Medulla oblongata (tissue), 1 donor: Measurements from ENCODE around the gene TIMM10.

ENCODE experiments used
- DNase-seq: peaks from one replicate; pipeline ENCODE4 v3.0.0-alpha.2; 2015; ENCODE audit errors: extremely low spot score

Gene TIMM10

DNA sequence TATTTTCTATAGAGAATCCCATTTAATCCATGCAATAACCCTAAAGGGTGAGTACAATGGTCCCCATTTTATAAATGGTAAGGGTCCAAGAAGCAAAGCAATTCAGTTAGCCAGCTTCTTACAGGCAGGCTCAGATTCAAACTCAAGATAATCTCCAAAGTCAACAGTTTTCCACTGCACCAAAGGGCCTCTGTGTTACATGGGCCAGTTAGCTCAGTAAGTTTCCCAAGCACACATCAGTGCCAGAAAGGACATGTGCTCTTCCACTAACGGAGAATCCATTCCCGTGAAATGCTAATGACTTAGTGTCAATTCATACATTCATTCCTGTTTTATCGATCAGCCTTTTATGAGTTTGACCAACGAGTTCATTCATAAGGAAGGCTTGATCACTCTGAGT lies 26.0 kb downstream of the TIMM10 start:
- no peak for DNase-seq

DNA sequence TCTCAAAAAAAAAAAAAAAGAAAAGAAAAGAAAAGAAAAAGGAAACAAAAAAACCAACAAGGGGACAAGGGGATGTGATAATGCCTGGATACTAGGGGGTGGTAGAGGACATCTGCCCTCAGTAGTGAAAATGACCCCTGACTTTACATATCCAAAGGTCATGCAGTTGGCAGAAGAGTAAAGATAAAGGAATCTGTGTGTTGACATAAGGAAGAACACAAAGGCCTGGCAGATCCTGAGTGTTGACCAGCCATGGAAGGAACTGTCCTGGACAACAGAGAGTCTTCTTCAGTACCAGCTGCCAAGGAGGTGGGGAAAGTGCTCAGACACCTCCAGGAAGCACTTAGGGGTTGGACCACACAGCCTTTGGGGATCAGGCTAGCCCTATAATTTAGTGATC lies 27.7 kb downstream of the TIMM10 start:
- no peak for DNase-seq

DNA sequence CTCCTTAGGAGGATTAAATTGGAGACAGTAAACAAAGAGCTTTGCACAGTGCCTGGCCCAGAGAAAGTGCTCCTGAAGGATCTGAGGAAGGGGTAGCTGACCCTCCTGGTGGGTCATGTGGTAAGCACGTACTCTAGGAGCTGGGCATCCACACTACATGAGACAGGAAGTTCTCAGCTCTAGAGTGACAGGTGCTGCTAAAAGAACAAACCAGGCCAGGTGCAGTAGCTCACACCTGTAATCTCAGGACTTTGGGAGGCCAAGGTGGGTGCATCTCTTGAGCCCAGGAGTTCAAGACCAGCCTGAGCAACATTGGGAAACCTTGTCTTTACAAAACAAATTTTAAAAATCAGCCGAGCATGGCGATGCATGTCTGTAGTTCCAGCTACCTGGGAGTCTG lies 28.2 kb downstream of the TIMM10 start:
- no peak for DNase-seq

DNA sequence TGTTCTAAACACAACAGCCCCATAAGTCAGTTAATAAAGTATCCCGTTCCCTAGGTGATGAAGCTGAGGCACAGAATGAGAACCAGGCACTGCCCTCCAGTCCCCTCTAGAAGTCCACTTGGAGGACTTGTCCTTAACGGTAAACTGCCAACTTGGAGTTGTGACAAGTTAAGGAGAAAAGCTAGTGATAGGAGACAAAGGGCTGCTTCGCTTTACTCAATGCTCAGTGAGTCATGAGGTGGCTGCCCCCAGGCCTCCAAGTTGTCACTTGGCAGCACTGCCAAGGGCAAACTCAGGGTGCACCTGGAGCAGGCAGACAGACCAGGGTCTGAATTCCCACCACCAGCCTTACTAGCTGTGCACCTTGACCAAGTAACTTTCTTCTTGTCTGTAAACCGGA lies 28.6 kb downstream of the TIMM10 start:
- no peak for DNase-seq

DNA sequence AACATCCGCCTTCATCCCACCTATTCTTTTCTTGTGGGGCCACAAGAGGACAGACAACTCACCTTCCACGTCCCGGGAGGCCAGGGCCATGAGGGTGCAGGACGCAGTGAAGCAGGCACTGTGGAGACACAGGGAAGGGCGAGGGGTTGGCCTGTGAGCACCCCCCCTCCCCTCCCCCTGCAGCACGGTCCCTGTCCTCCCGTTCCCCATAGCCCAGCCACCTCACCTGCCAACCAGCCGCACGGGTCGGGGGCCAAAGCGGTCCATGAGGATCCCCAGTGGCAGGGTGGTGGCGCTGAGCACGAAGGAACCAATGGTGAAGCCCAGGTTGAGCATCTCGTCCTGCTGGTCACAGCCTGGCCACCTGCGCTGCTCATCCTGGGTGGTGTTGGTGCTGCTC lies 29.6 kb downstream of the TIMM10 start:
- DNase-seq, result no peak

DNA sequence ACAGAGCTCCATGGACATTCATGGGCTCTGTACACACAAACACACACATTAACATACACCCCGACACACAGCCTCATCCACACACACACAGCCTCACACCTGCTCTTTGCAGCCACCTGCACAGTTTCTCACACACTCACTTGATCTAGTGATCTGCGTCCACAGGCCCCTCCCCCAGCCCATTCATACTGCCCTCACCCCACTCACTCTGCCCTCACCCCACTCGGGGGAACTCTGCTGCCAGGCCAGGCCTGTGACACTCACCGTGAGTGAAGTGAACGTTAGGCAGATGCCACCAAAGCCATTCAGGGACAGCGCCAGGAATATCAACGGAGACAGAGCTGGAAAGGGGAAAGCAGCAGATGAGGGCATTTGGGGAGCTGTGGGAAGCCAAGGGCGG lies 30.0 kb downstream of the TIMM10 start:
- DNase-seq, result no peak

DNA sequence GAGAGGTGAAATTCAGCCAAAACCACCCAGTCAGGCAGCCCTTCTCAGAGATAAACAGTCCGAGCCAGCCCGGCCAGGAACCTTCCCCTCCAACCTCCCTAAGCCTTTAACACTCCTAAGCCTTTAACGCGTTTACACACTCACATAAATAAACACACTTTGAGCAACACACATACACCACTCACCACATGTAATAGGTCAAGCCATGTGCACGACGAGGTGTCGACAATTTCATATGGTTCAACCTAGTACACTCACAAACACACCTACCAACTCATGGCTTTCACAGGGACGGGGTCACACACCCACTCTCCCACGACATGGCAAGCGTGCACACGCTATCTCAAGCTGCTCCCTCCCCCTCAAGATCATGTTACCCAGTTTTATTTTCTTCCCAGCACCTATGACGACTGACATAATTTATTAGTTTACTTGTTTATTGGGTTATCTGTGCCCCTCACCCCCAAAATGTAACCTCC lies 30.5 kb downstream of the TIMM10 start:
- DNase-seq, result no peak

DNA sequence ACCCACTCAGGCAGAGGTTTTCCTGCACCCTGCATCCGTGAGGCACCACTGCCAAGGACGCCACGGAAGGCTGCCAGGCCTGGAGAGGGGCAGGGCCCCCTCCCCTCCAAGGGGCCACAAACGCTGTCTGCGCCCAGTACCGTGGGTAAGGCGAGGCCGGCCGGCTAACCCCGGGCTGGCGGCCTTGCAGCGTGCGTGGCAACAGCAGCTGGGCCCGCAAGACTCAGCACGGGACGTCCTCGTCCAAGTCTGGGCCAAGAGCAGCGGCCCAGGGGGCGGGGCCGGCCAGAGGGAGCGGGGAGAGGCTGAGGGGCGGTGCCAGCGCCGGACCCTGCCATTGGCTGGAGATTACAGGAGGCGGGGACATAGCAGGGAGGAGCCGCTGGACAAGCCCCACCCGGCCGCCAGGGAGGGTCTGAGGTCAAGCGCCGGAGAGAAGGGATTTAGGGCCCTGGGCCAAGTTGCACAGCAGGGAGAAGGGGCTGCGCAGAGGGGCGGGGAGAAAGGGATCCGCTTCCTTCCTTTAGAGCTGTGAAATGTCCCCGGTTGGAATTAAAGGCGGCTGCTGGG lies 31.1 kb downstream of the TIMM10 start:
- peak; percentile 94 for DNase-seq

DNA sequence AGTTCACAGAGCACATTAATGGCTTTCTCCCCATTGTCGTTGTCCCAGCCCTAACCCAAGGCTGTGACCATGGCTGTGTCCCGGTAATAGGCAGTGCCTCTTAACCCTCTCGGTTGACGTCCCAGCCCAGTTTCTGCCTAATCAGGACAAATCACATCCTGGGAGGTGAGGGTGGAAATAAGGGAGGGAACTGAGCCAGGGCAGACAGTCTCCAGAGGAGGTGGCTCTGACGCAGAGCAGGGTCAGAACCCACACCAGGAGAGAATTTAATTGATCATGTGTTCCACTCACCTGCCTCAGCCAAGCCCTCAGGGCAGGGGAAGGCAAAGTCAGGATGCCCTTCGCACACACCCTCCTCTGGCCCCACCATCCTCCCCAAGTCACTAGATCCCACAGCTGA lies 32.0 kb downstream of the TIMM10 start:
- no peak for DNase-seq

DNA sequence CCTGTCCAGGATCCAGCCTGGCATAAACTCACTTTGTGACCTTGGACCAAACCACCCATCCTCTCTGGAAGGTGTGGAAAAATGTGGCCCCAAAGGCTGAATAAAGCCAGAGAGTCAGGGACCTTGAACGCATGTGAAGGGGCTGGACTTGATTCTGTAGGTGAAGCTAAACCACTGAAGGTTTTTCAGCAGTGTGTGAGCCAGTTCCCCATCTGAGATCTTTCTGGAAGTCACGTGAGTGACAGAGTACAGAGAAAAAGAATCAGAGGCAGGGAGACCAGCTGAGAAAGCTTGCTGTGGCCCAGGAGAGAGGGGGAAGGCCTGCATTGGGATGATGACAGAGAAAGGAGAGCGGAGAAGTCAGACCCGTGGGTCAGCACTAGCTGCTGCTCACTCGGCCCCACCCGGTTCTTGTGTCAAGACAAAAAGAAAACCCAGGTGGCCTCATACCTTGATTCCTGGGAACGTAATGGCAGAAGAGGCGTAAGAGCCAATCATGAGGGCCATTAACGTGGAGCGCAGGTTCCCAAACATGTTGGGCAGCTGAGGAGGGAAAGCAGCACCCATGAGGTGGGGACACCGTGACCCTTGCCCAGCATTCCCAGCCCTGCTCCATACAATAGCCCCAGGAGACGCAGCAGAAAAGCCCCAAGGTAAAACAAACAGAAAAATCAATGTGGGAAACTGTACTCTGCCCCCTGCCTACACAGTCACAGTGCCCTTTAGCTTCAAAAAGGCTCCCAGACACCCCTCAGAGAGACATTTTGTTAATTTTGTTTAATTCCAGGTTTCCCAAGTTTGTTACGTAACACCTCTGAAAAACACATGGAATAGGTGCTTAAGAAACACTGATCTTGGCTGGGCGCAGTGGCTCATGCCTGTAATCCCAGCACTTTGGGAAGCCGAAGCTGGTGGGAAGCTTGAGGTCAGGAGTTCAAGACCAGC lies 33.0 kb downstream of the TIMM10 start:
- DNase-seq, result no peak

DNA sequence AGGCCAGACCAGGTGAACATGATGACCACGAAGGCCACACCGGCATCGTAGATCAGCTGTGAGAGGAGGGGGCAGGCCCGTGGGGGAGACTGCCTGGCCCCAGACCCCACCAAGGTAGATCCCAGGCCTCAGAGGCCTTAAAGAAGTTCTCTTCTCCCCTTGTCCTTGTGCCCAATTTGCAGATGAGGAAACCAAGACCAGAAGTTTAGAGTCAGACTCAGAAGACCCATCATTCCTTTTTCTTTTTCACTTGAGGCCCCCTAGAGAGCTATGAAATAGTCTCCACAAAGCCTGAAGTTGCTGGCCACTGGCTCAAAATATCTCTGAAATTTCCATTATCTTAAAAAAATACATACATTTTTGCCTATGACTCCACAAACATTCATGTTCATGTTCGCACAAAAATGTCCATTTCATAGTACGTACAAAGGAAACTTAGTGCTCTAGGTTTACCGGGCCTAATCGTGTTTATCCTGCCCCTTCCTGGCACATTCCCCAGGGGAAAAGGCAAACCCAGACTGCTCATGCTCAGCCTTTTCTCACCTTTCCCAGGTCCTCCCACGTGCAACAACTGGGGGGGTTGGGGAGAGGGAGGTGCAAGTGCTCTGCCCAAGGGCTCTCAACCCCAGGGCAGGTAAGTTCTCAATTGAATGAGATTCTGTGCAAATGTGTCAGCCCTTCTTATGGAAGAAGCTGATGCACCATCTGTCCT lies 34.3 kb downstream of the TIMM10 start:
- DNase-seq, result no peak

DNA sequence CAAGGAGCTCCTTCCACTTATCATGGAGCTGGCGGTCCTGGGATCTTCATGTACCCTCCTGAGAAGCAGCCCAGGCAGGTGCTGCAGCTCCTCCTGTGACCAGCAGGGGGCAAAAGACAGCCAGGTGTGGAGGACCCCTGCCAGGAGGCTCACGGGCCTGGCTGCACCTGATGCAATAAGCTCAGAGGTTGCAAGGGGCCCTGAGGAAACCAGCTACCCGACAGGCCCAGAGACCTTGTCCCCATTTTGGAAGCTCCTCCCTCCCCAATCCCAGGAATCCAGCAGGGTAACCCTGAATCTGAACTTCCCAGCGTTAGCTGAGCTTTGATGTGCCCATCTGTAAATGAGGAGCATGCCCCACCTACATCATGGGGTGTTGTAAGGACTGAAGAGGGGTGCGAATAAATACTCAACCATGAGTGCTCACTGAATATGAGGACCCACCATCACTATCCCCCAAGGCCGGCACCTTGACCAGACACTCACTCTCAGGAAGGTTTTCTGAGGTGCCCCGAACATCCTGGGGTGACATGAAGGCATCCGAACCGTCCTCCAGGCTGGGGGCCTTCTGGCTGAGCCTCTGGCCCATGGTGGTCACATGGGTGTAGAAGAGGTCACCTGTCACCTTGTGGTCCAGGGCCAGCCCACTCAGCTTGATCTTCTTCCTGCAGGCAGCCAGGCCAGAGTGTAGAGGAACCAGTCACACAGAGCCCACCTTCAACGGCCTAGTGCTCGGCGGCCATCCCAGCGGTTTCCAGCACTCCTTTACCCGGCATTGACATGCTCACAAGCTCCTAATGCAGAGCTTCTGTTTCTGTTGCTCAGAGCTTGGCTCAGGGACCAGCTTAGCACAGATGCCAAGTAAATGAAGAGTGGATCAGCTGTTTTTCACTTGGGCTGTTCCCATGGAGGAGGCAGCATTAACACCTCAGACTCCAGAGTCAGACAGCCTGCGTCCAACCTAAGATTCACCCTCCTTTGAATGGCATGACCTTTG lies 36.7 kb downstream of the TIMM10 start:
- DNase-seq, result peak; percentile 46

DNA sequence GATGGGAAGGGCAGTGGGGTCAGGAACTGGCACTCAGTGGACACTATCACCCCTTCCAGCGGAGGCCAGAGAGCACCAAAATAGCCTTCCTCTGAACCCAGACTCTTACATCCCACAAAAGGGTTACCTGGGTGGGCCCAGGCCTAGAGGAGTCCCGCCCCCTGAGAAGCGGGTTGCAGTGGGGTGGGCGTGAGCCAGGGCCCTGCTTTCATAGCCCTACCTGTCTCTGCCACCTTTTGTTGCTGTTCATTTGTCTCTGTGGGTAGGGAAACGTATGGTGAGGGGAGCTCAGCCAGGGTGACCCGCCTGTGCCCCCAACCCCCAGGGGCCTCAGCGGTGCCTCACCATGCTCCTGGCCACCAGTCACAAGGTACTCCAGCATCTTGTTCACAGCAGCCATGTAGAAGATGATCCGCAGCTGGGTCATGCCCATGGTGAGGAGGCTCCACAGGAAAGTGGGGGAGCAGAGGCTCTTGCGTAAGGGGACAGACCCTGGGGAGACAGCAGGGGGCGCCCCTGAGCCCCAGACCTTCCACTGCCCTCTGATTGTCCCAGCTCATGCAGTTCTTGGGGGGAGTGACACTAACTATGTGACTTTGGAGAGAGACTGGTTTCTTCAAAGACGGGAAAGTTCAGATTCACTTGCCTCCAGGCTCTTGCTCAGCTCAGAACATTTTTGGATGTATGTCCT lies 39.0 kb downstream of the TIMM10 start:
- DNase-seq, result no peak

DNA sequence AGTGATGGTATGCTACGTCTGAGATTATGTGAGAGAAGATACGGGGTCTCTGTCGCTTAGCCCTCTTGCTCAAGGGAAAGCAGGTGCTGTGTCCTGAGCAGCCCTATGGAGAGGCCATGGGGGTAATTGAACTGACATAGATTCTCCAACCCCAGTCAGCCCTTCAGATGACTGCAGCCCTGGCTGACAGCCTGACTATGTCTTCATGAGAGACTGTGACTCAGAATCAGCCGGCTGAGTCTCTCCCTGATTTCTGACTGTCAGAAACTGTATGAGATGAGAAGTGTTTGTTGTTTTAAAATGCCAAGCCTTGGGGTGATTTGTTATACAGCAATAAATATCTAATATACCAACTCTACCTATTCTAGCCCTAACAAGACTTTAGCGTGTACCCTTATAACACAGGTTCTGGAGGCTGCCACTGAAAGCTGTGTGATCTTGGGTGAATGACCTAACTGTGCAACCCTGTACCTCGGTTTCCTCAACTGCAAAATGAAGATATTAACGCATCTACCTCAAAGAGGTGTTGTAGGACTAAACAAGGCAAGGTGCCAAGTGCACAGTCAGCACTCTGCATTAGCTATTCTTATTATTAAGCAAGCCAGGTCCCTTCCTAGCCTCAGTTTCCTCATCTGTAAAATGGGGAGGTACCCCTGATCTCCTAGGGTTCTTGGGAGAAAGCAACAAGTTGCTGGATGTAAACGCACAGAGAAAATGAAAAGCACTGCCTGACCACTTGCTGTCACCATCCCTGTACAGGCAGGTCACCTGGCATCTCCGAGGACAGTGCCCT lies 39.9 kb downstream of the TIMM10 start:
- DNase-seq, result no peak

DNA sequence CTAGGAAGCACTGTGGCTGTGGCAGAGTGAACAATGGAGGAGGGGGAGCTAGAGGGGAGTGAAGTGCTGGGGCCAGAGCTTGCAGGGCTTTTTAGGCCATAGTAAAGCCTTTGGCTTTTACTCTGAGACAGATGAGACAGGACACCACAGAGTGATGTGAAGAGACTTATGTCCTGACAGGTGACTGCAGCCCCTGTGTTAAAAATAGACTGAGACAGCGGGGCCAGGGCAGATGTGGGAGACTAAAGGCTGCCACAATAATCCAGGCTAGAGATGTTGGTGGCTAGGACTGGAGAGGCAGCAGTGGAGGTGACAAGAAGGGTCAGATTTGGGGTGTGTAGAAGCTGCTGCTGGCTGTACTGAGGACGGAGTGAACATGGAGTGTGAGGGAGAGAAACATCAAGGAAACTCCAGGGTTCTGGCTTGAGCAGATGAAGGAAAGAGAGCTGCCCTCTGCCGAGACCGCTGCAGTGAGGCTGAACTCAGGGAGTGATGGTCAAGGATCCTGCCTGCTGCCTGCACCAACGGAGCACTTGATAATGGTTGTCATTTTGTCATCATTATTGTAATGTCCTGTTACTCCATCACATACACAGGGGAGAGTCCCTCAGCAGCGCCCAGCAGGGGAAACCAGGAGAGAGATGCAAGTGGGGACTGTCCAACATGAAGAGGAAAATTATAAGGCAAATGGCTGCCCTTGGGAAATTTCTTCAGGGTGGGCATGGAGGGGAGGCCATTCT lies 42.5 kb downstream of the TIMM10 start:
- DNase-seq, result no peak

DNA sequence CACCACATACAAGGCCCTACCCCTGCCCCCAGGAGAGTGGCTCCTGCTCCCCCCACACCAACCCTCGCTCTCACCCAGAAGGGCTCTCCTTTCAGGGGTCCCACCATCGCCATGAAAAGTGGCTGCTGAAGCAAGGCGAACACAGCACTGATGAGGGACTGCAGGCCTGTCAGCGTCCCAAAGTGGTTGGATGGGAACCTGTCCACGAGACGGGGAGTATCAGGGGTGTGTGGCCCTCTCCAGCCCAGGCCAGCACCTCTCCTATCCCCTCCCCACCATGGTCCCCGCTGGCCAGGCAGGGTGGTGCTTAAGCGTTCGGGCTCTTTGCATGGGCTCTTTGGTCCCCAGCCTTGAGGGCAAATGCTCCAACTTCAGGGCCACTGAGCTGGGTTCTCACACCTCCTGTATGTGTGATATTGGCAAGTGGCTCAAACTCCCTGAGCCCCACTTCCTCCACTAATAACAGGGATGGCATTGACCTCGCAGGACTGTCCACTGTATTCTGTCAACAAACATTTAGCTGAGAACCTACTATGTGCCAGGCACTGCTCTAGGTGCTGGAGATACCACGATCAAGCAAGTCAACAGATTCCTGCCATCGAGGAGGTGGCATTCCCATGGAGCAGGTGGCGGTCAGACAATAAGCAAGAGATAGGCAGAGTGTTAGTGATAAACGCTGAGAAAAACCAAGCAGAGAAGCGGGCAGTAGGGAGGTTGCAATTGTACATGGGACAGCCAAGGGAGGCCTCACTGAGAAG lies 43.4 kb downstream of the TIMM10 start:
- no peak for DNase-seq

DNA sequence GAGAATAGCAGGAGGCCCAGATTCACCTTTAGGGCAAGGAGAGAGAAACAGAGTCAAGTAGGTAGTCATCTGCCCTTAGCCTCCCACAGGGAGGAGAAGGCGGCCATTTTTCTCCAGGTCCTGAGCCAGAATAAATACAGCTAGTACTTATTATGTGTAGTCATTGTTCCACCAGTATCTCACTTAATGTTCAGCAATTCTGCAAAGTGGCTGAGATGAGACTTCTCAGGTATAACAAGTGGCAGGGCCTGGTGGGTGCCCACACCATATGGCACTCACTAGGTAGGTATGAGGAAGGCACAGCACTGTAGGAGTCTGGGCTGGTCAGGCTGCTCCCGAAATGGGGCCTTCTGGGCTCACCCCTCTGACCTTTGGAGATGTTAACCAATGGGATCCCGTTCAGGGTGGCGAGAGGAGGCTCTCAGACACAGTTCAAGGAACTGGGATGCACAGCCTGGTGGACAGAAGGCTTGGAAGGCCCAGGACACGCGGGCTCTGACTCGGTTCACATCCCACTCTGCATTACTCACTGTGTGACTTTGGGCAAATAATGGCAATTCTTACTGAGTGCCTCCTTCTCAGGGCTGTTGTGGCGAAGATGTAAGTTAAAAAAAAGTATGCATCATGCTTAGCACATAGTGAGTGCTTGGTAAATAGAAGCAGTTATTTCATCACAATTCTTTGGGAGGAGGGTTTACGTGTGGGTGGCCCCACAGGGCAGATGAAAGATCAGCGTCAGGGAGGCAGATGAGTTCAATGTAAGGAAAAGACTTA lies 45.1 kb downstream of the TIMM10 start:
- no peak for DNase-seq
